ENCODE results near the gene EML5. TPM values are rescaled to one million over a fixed set of nuclear protein-coding genes. Genes with fewer than 3 reads are reported as not detected.

The EML5 gene
- total and polyA plus RNA-seq, 12 donors: 1.8 to 17.3 (median 6.3) TPM

- 85 to 100% (median 98%) methylated on average over 1 of the region's 1 CpG for WGBS, 4 donors
- no peak overlapping the region for H3K4me3 ChIP-seq
- DNase-seq: no peak
- no peaks in the 10 kb centered on the region for H3K36me3 ChIP-seq (replicated peaks in 1 of 2)
- no peaks in the 10 kb centered on the region for H3K27me3 ChIP-seq
- no peak overlapping the region for H3K27ac ChIP-seq
- intact Hi-C loops (cut with DNase I): no loop called here
- H3K4me1 ChIP-seq (replicated peaks in 1 of 2): peaks cover 0 to 4% of the 10 kb centered on the region in 2 donors
- no peaks in the 10 kb centered on the region for H3K9me3 ChIP-seq (replicated peaks in 1 of 3)
- TF ChIP-seq, protein P1, sequence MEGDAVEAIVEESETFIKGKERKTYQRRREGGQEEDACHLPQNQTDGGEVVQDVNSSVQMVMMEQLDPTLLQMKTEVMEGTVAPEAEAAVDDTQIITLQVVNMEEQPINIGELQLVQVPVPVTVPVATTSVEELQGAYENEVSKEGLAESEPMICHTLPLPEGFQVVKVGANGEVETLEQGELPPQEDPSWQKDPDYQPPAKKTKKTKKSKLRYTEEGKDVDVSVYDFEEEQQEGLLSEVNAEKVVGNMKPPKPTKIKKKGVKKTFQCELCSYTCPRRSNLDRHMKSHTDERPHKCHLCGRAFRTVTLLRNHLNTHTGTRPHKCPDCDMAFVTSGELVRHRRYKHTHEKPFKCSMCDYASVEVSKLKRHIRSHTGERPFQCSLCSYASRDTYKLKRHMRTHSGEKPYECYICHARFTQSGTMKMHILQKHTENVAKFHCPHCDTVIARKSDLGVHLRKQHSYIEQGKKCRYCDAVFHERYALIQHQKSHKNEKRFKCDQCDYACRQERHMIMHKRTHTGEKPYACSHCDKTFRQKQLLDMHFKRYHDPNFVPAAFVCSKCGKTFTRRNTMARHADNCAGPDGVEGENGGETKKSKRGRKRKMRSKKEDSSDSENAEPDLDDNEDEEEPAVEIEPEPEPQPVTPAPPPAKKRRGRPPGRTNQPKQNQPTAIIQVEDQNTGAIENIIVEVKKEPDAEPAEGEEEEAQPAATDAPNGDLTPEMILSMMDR (IDR thresholded peaks at IDR 0.05): no peak
- TF ChIP-seq POLR2A (IDR thresholded peaks at IDR 0.05): no peak
Measured at GRCh38 chr14:88707088-88707487, 85.7 kb downstream of the EML5 start.

DNA sequence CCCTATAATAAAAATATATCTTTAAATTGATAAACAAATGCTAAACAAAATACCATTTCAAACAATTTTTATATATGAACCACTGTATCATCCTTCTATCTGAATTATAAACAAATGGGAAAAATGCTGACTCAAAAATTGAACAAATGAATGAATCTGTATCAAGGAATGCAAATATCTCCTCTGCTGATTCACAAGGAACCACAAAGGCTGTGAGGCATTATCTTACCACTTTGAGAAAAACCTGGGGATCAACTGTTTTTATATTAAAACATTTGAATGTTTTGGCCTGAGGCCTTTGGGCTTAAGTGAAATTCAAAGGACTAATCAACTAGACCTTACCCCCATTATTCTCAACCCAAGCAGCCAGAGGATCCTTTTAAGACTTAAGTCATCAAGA is 86.3 kb downstream of the EML5 start:
- no peak overlapping the region for H3K27ac ChIP-seq
- TF ChIP-seq, protein P1 (IDR thresholded peaks at IDR 0.05): no peak
- TF ChIP-seq POLR2A (IDR thresholded peaks at IDR 0.05): no peak
- intact Hi-C loops (cut with DNase I): no loop called here
- H3K27me3 ChIP-seq: no peaks in the 10 kb centered on the region
- no peak for DNase-seq
- no peak overlapping the region for H3K4me3 ChIP-seq
- no peaks in the 10 kb centered on the region for H3K36me3 ChIP-seq (replicated peaks in 1 of 2)
- peaks cover 0 to 4% of the 10 kb centered on the region in 2 donors for H3K4me1 ChIP-seq (replicated peaks in 1 of 2)
- H3K9me3 ChIP-seq (replicated peaks in 1 of 3): no peaks in the 10 kb centered on the region

DNA sequence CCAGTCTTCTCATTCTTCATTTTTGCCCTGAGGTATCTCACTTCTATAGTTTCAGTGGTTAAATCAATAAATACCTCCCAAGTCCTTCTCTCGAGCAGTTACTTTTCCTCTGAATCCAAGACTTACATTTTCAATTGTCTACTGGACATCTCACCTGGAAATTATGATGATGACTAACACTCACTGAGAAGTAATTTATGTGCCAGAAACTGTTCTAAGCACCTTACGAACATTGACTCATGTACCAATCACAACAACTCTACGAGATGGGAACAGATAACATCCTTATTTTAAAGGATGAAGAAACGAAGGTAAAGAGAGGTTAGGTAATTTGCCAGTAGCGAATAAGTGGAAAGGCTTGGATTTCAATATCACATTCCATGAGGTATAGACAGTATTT is 94.1 kb downstream of the EML5 start:
- no peak for TF ChIP-seq POLR2A (IDR thresholded peaks at IDR 0.05)
- TF ChIP-seq, protein P1 (IDR thresholded peaks at IDR 0.05): no peak
- 89 to 90% (median 89%) methylated on average over 5 of the region's 5 CpGs for WGBS, 4 donors
- H3K4me1 ChIP-seq (replicated peaks in 1 of 2): no peaks in the 10 kb centered on the region
- intact Hi-C loops (cut with DNase I): no loop called here
- no peaks in the 10 kb centered on the region for H3K9me3 ChIP-seq (replicated peaks in 1 of 3)
- H3K36me3 ChIP-seq (replicated peaks in 1 of 2): no peaks in the 10 kb centered on the region
- H3K4me3 ChIP-seq: no peak overlapping the region
- no peaks in the 10 kb centered on the region for H3K27me3 ChIP-seq
- no peak for DNase-seq
- H3K27ac ChIP-seq: no peak overlapping the region

GRCh38 chr14:88695870-88696269 is 96.9 kb downstream of the EML5 start:
- Histone ChIP-seq H3K27ac (no peak overlapping the region), H3K4me1 (replicated peaks in 1 of 2) (no peaks in the 10 kb centered on the region), H3K4me3 (no peak overlapping the region), H3K27me3 (no peaks in the 10 kb centered on the region), H3K36me3 (replicated peaks in 1 of 2) (no peaks in the 10 kb centered on the region), H3K9me3 (replicated peaks in 1 of 3) (no peaks in the 10 kb centered on the region)
- no peak for DNase-seq
- 80 to 84% (median 81%) methylated on average over 3 of the region's 3 CpGs for WGBS, 4 donors
- no peak for TF ChIP-seq POLR2A (IDR thresholded peaks at IDR 0.05)
- TF ChIP-seq, protein P1 (IDR thresholded peaks at IDR 0.05): no peak
- intact Hi-C loops (cut with DNase I): no loop called here
